DND-41 (cell line): ENCODE data around the gene CNBP.
"Not testable (repeated sequence)": the region's sequence is repeated elsewhere in the genome, so short reads cannot be mapped to it uniquely, and the experiment has no call there.

Experiments
- ATAC-seq: fragments of 200-7000 bp; cut with Tn5 transposase; 3 replicates; pipeline ENCODE4 v1.9.1; 2021; ENCODE audit warnings: low read depth; ENCODE audit not compliant: insufficient read depth
- DNase-seq: peaks from one replicate; pipeline ENCODE4 v3.0.0-alpha.2; 2020
- H2AFZ ChIP-seq: 2 replicates; pipeline ENCODE4 v1.6.0; 2012; ENCODE audit warnings: low read depth, low read length
- H3K27ac ChIP-seq: 2 replicates; pipeline ENCODE4 v1.5.1; 2012; ENCODE audit warnings: low read length, inconsistent platforms
- H3K27me3 ChIP-seq: fragments of 200-600 bp; sonication (generic); 2 replicates; pipeline ENCODE4 v1.6.0; 2012; ENCODE audit warnings: low read length, mild to moderate bottlenecking, inconsistent platforms; ENCODE audit not compliant: insufficient read depth, poor library complexity
- H3K36me3 ChIP-seq: 2 replicates; pipeline ENCODE4 v1.5.1; 2012; ENCODE audit warnings: low read length, inconsistent platforms; ENCODE audit not compliant: insufficient read depth
- H3K4me1 ChIP-seq: 2 replicates; pipeline ENCODE4 v1.5.1; 2012; ENCODE audit warnings: mild to moderate bottlenecking, low read length; ENCODE audit not compliant: insufficient read depth
- H3K4me2 ChIP-seq: 2 replicates; pipeline ENCODE4 v1.6.0; 2012; ENCODE audit warnings: mild to moderate bottlenecking, moderate library complexity, low read length, inconsistent platforms; ENCODE audit not compliant: insufficient read depth
- H3K4me3 ChIP-seq, 2 experiments: fragments of 200-600 bp in 1 of 2; shearing (Covaris generic) in 1 of 2; 2 replicates each; pipeline ENCODE4 v1.5.1; 2012 to 2016; ENCODE audit warnings: inconsistent platforms in 2 of 2, low read length in 2 of 2, mild to moderate bottlenecking in 2 of 2, low read depth in 1 of 2, moderate library complexity in 1 of 2
- H3K79me2 ChIP-seq: 2 replicates; pipeline ENCODE4 v1.6.0; 2012; ENCODE audit warnings: low read length, inconsistent platforms; ENCODE audit not compliant: insufficient read depth
- H3K9ac ChIP-seq: 2 replicates; pipeline ENCODE4 v1.6.0; 2012; ENCODE audit warnings: low read depth, mild to moderate bottlenecking, inconsistent platforms, low read length, moderate library complexity
- H3K9me3 ChIP-seq: 2 replicates; pipeline ENCODE4 v1.5.1; 2012; ENCODE audit warnings: low read length, moderate library complexity, mild to moderate bottlenecking, inconsistent platforms; ENCODE audit not compliant: insufficient read depth, severe bottlenecking
- H4K20me1 ChIP-seq: 2 replicates; pipeline ENCODE4 v1.6.0; 2012; ENCODE audit warnings: low read length; ENCODE audit not compliant: insufficient read depth
- CTCF ChIP-seq: IDR thresholded peaks from 2 replicates; pipeline ENCODE4 v1.5.1; 2012; ENCODE audit warnings: borderline replicate concordance, low read length, moderate library complexity, mild to moderate bottlenecking; ENCODE audit not compliant: poor library complexity, severe bottlenecking; ENCODE audit errors: extremely low read depth
- EZH2 ChIP-seq: IDR thresholded peaks from 3 replicates; pipeline ENCODE4 v1.6.1; 2012; ENCODE audit warnings: borderline replicate concordance, low read depth, mild to moderate bottlenecking, moderate library complexity, low read length, inconsistent platforms; ENCODE audit not compliant: severe bottlenecking

Gene CNBP

GRCh38 chr3:129195731-129196256 is 12.1 kb upstream of the CNBP start:
- H3K79me2 ChIP-seq: no peaks in the 10 kb centered on the region
- no peak overlapping the region for H3K4me2 ChIP-seq
- H3K4me3 ChIP-seq: no peak overlapping the region
- H3K4me1 ChIP-seq: no peaks in the 10 kb centered on the region
- H3K27ac ChIP-seq: no peak overlapping the region
- no peaks in the 10 kb centered on the region for H3K9me3 ChIP-seq
- DNase-seq: no peak
- no peak overlapping the region for H3K9ac ChIP-seq
- no peak for ATAC-seq
- no peak overlapping the region for H2AFZ ChIP-seq
- no peaks in the 10 kb centered on the region for H3K27me3 ChIP-seq
- no peak for TF ChIP-seq CTCF
- no peak for TF ChIP-seq EZH2
- H3K36me3 ChIP-seq: no peaks in the 10 kb centered on the region
- no peaks in the 10 kb centered on the region for H4K20me1 ChIP-seq

DNA sequence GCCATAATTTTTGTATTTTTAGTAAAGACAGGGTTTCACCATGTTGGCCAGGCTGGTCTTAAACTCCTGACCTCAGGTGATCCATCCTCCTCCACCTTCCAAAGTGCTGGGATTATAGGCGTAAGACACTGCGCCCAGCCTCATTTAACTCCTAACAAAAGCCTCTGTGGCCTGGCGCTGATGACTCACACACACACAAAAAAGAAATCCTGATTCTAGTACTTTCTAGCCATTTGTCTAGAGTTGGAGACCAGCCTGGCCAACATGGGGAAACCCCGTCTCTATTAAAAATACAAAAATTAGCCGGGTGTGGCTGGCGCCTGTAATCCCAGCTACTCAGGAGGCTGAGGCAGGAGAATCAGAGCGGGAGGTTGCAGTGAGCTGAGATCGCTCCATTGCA is 6.1 kb upstream of the CNBP start:
- H3K9ac ChIP-seq, H3K9me3 ChIP-seq, H3K36me3 ChIP-seq, ATAC-seq, DNase-seq, H4K20me1 ChIP-seq, H3K27ac ChIP-seq, H3K4me3 ChIP-seq, H3K27me3 ChIP-seq, H2AFZ ChIP-seq, H3K4me2 ChIP-seq: not testable (repeated sequence)
- Histone ChIP-seq H3K79me2 (peaks cover 11% of the 10 kb centered on the region), H3K4me1 (peaks cover 14% of the 10 kb centered on the region)

DNA sequence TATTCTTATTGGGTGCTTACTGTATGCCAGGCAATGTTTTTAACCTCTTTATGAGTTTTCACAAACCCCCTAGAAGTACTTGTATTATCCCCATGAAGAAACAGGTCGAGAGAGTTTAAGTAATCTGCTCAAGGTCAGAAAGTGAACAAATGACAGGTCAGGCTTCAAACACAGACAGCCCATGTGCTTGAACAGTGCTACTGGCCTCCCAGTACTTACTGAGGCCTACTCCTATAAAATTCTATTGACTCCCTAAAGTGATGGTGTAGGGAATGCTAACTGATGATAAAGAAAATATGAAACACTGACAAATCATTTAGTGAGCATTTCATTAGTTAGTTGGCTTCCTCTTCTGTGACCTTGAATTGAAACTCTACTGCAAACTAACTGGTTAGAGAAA is 4.2 kb upstream of the CNBP start:
- no peak overlapping the region for H3K4me3 ChIP-seq
- DNase-seq: no peak
- no peaks in the 10 kb centered on the region for H3K9me3 ChIP-seq
- H3K9ac ChIP-seq: no peak overlapping the region
- H3K27me3 ChIP-seq: no peaks in the 10 kb centered on the region
- TF ChIP-seq CTCF (no peak), EZH2 (no peak)
- H2AFZ ChIP-seq: no peak overlapping the region
- no peak for ATAC-seq
- no peak overlapping the region for H3K4me2 ChIP-seq
- peaks cover 29% of the 10 kb centered on the region for H3K79me2 ChIP-seq
- H3K4me1 ChIP-seq: peaks cover 15% of the 10 kb centered on the region
- H3K27ac ChIP-seq: no peak overlapping the region
- H3K36me3 ChIP-seq: peaks cover 4% of the 10 kb centered on the region; the same call in 1 of the 2 replicates
- peaks cover under 1% of the 10 kb centered on the region; the same call in 1 of the 2 replicates for H4K20me1 ChIP-seq

DNA sequence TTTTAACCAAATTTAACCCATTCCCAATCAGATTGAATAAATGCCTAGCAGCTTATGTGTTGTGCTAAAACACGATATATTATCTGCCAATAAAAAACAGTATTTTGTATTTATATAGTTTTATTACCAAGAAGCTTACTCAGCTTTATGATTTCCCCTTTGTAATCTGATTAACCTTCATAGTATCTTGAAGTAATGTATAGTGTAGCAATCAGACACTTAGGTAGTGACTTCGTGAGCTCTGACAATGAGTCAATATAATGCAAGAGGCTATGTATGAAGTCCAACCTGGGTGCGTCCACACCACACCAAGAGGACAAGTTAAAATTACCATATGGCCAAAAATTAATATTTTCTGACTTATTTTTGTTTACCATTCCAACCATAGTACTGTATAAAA is 2.1 kb upstream of the CNBP start:
- Histone ChIP-seq H4K20me1 (peaks cover 20% of the 10 kb centered on the region), H3K79me2 (peaks cover 50% of the 10 kb centered on the region), H3K27ac (no peak overlapping the region), H3K9me3 (no peaks in the 10 kb centered on the region), H3K4me2 (peak overlapping the region; percentile 65; the same call in 1 of the 2 replicates), H2AFZ (no peak overlapping the region), H3K27me3 (no peaks in the 10 kb centered on the region), H3K9ac (peak overlapping the region; percentile 98; the same call in 1 of the 2 replicates), H3K4me1 (peaks cover 33% of the 10 kb centered on the region), H3K4me3 (no peak overlapping the region; a peak in 1 of 4 replicates), H3K36me3 (peaks cover 21% of the 10 kb centered on the region)
- ATAC-seq (no peak), DNase-seq (no peak)
- TF ChIP-seq EZH2: no peak
- no peak for TF ChIP-seq CTCF

DNA sequence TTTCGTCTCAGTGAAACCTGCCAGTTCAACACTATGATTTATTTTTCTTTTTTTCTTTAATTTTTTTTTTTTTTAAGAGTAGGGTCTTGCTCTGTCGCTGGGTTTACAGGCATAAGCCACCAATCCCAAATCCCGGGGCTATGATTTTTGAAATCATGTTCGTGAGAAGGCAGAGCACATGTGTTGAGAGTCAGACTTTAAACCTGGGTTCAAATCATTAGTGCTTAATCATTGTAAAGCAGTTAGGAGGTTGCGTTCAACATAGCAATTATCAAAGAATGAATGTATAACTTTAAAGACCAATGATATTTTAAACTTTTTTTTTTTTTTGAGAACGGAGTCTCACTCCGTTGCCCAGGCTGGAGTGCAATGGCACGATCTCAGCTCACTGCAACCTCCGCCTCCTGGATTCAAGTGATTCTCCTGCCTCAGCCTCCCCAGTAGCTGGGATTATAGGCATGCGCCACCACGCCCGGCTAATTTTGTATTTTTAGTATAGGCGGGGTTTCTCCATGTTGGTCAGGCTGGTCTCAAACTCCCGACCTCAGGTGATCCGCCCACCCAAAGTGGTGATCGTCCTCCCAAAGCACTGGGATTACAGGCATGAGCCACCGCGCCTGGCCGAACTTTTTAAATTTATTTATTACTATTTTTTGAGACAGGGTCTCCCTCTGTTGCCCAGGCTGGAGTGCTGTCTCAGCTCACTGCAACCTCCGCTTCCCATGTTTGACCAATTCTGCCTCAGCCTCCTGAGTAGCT is 1.3 kb upstream of the CNBP start:
- not testable (repeated sequence) for ATAC-seq, DNase-seq, H3K27me3 ChIP-seq, H3K9me3 ChIP-seq, H2AFZ ChIP-seq, H3K27ac ChIP-seq
- Histone ChIP-seq H3K9ac (peak overlapping the region; percentile 98), H3K4me3 (peak overlapping the region; percentile 67 to 72; a peak in 2 of 4 replicates), H4K20me1 (peaks cover 26% of the 10 kb centered on the region), H3K36me3 (peaks cover 28% of the 10 kb centered on the region), H3K79me2 (peaks cover 58% of the 10 kb centered on the region), H3K4me2 (peak overlapping the region; percentile 65), H3K4me1 (peaks cover 41% of the 10 kb centered on the region)
